ENCODE measurements around the gene ALDH3A1. TPM values are rescaled to one million over a fixed set of nuclear protein-coding genes. Genes with fewer than 3 reads are reported as not detected.

ALDH3A1 gene
- total and polyA plus RNA-seq, 2 of the 4 experiments (the other 2 are of a cell fraction): not detected

GRCh38 chr17:19796457-19796856, 48.4 kb upstream of the ALDH3A1 start:
- H3K14ac ChIP-seq (replicated peaks; ENCODE audit: low read depth, low read length): no peak overlapping the region
- in situ Hi-C loops (cut with MboI; ENCODE audit: low sequenced_read_pairs): no loop called here
- H4K5ac ChIP-seq (ENCODE audit: low read depth, low read length): no peak overlapping the region
- no CpG with 5 or more reads among the region's 4 CpGs for WGBS, 2 experiments (ENCODE audit: extremely low coverage in 2 of 2, insufficient read length in 1 of 2)
- H4K8ac ChIP-seq (ENCODE audit: low read depth in 2 of 2, low read length in 2 of 2): no peak overlapping the region
- DNase-seq: no peak
- no peak overlapping the region for H4K91ac ChIP-seq (ENCODE audit: insufficient read depth, low read depth, low read length)
- CTCF ChIA-PET: no interaction called here
- no peak overlapping the region for H3K56ac ChIP-seq (ENCODE audit: extremely low read depth, insufficient read depth, low read length)
- no peak overlapping the region for H3K4ac ChIP-seq (ENCODE audit: low read depth, low read length)
- H3K9me1 ChIP-seq (ENCODE audit: insufficient read depth, low read length): no peaks in the 10 kb centered on the region
- H2BK120ac ChIP-seq (ENCODE audit: low read depth, low read length): no peak overlapping the region
- no peaks in the 10 kb centered on the region for H4K20me1 ChIP-seq (ENCODE audit: insufficient read depth, low read length)
- TF ChIP-seq FOS (IDR thresholded peaks at IDR 0.05; ENCODE audit: low read depth, low read length) (no peak), MAFK (IDR thresholded peaks at IDR 0.05; ENCODE audit: low read depth, low read length) (no peak), RFX5 (IDR thresholded peaks at IDR 0.05; ENCODE audit: low read depth, low read length) (no peak), POLR2A (IDR thresholded peaks at IDR 0.05; ENCODE audit: low read depth, low read length) (no peak), NFE2L2 (IDR thresholded peaks at IDR 0.05; ENCODE audit: low read depth, low read length) (no peak), CTCF (conservative IDR thresholded peaks at IDR 0.05; ENCODE audit: low read depth, low read length) (no peak), SMC3 (IDR thresholded peaks at IDR 0.05; ENCODE audit: low read depth, low read length) (no peak), RAD21 (IDR thresholded peaks at IDR 0.05; ENCODE audit: low read length) (no peak), MXI1 (IDR thresholded peaks at IDR 0.05; ENCODE audit: borderline replicate concordance, low read depth, low read length) (no peak), USF2 (IDR thresholded peaks at IDR 0.05; ENCODE audit: low read depth, low read length) (no peak), CHD1 (IDR thresholded peaks at IDR 0.05; ENCODE audit: low read depth, low read length) (no peak), RCOR1 (IDR thresholded peaks at IDR 0.05; ENCODE audit: insufficient replicate concordance, low read length) (no peak), MAZ (IDR thresholded peaks at IDR 0.05; ENCODE audit: borderline replicate concordance, low read depth, low read length) (no peak), BHLHE40 (IDR thresholded peaks at IDR 0.05; ENCODE audit: low read depth, low read length) (no peak)
- no TSS peak for BruUV-seq (replicated peaks)
- H3K4me2 ChIP-seq (ENCODE audit: low read depth, low read length): no peak overlapping the region
- H2BK5ac ChIP-seq (ENCODE audit: low read depth, low read length, poor library complexity, severe bottlenecking): no peak overlapping the region
- intact Hi-C loops (cut with micrococcal nuclease): no loop called here
- H2AK5ac ChIP-seq (ENCODE audit: low read depth, low read length): no peak overlapping the region
- no peak overlapping the region for H2AK9ac ChIP-seq (replicated peaks; ENCODE audit: low read depth, low read length, poor library complexity)
- POLR2A ChIA-PET (ENCODE audit: unreplicated experiment): no interaction called here
- H3K23ac ChIP-seq (ENCODE audit: low read depth, low read length): no peak overlapping the region
- peaks cover 25% of the 10 kb centered on the region for H3K36me3 ChIP-seq (ENCODE audit: control insufficient read depth, insufficient read depth, low read length)
- dilution Hi-C loops (cut with HindIII; ENCODE audit: low sequenced_read_pairs, unreplicated experiment): no loop called here
- no peak overlapping the region for H3K18ac ChIP-seq (ENCODE audit: low read depth, low read length)
- no peaks in the 10 kb centered on the region for H3K4me1 ChIP-seq (ENCODE audit: control insufficient read depth, insufficient read depth, low read length)
- peaks cover 3% of the 10 kb centered on the region; the same call in 1 of the 2 replicates for H3K9me3 ChIP-seq (ENCODE audit: control insufficient read depth, insufficient read depth, low read length)
- no peak overlapping the region for H3K27ac ChIP-seq (ENCODE audit: insufficient read depth, low read length)
- no peak overlapping the region for H3K9ac ChIP-seq (ENCODE audit: low read depth, low read length)
- no peak overlapping the region for H3K4me3 ChIP-seq (ENCODE audit: insufficient read depth, low read depth, low read length)
- H2BK20ac ChIP-seq (ENCODE audit: low read depth, low read length): no peak overlapping the region
- no peaks in the 10 kb centered on the region for H3K27me3 ChIP-seq (ENCODE audit: control insufficient read depth, insufficient read depth, low read length)
- no peak overlapping the region for H2BK15ac ChIP-seq (ENCODE audit: low read depth, low read length)
- no peak for ATAC-seq (ENCODE audit: low read depth)
- H2AFZ ChIP-seq (replicated peaks; ENCODE audit: low read length, poor library complexity): no peak overlapping the region
- H3K79me1 ChIP-seq (ENCODE audit: low read depth in 1 of 2, low read length in 2 of 2): no peaks in the 10 kb centered on the region
